NCI-H2227 treated with DMSO at 0.1 percent for 48 hours (cell line): Measurements from ENCODE around the gene TSEN34.
"Not testable (repeated sequence)": the region's sequence is repeated elsewhere in the genome, so short reads cannot be mapped to it uniquely, and the experiment has no call there.

Experiments
- DNase-seq: peaks from one replicate; lab custom pipeline; 2025; lab: John Stamatoyannopoulos, UW

TSEN34 gene

GRCh38 chr19:54209058-54209810, 18.1 kb downstream of the TSEN34 start:
- DNase-seq: no peak

- DNase-seq: peak; percentile 62
Observed at GRCh38 chr19:54209811-54210494, 18.8 kb downstream of the TSEN34 start.

- no peak for DNase-seq
Observed at GRCh38 chr19:54211235-54211634, 20.1 kb downstream of the TSEN34 start.

- not testable (repeated sequence) for DNase-seq
Observed at GRCh38 chr19:54214217-54214616, 23.1 kb downstream of the TSEN34 start.

- DNase-seq: not testable (repeated sequence)
Observed at GRCh38 chr19:54214734-54215133, 23.6 kb downstream of the TSEN34 start.

- no peak for DNase-seq
Observed at GRCh38 chr19:54216869-54217268, 25.8 kb downstream of the TSEN34 start.

GRCh38 chr19:54217517-54218247, 26.6 kb downstream of the TSEN34 start:
- DNase-seq: not testable (repeated sequence)

- no peak for DNase-seq
Observed at GRCh38 chr19:54218259-54218658, 27.2 kb downstream of the TSEN34 start.

GRCh38 chr19:54218960-54219661, 28.0 kb downstream of the TSEN34 start:
- no peak for DNase-seq

GRCh38 chr19:54219702-54220101, 28.6 kb downstream of the TSEN34 start:
- DNase-seq: not testable (repeated sequence)

- DNase-seq: not testable (repeated sequence)
Observed at GRCh38 chr19:54221947-54222346, 30.8 kb downstream of the TSEN34 start.

GRCh38 chr19:54222474-54223276, 31.6 kb downstream of the TSEN34 start, which contains the start of gene LILRB3:
Gene LILRB3 (minus strand): TSS chr19:54223007. CDS start chr19:54222976, 31 bp downstream.
- DNase-seq: not testable (repeated sequence)

GRCh38 chr19:54223277-54223936, 32.3 kb downstream of the TSEN34 start:
- DNase-seq: not testable (repeated sequence)

GRCh38 chr19:54223937-54224281, 32.8 kb downstream of the TSEN34 start:
- not testable (repeated sequence) for DNase-seq

GRCh38 chr19:54224619-54225018, 33.5 kb downstream of the TSEN34 start:
- DNase-seq: not testable (repeated sequence)

- no peak for DNase-seq
Observed at GRCh38 chr19:54229146-54229545, 38.0 kb downstream of the TSEN34 start.

- DNase-seq: no peak
Observed at GRCh38 chr19:54230031-54230430, 38.9 kb downstream of the TSEN34 start.

GRCh38 chr19:54231077-54231931, 40.2 kb downstream of the TSEN34 start:
- DNase-seq: peak; percentile 98

- DNase-seq: no peak
Observed at GRCh38 chr19:54233941-54234340, 42.8 kb downstream of the TSEN34 start.
